Activated naive CD4-positive, alpha-beta T cell (primary cell): ENCODE results near the gene NPPC.
"Not testable (repeated sequence)": the region's sequence is repeated elsewhere in the genome, so short reads cannot be mapped to it uniquely, and the experiment has no call there.

Experiments
- DNase-seq, 4 experiments: peaks; one replicate each; lab custom pipeline; 2025; lab: John Stamatoyannopoulos, UW

NPPC gene

GRCh38 chr2:231926180-231926741, at the start of gene NPPC:
Gene NPPC (minus strand): TSS chr2:231926396. CDS start chr2:231926249, 147 bp downstream.
- peak in 3 of 4 experiments; percentile 24 to 33 (median 28) for DNase-seq

- DNase-seq, result no peak
Observed at GRCh38 chr2:231975001-231975400, 48.8 kb upstream of the NPPC start.

- no peak for DNase-seq
Observed at GRCh38 chr2:231970461-231970860, 44.3 kb upstream of the NPPC start.

- DNase-seq, result no peak
Observed at GRCh38 chr2:231968820-231969219, 42.6 kb upstream of the NPPC start.

GRCh38 chr2:231966886-231967285, 40.7 kb upstream of the NPPC start:
- DNase-seq, result no peak

- DNase-seq, result no peak
Observed at GRCh38 chr2:231965102-231965501, 38.9 kb upstream of the NPPC start.

GRCh38 chr2:231961349-231962166, 35.4 kb upstream of the NPPC start, which contains the start of gene DIS3L2:
Gene DIS3L2 (plus strand): TSS chr2:231961713. CDS start chr2:232014928, 53,215 bp downstream.
- peak; percentile 39 to 70 (median 48) for DNase-seq

- no peak for DNase-seq
Observed at GRCh38 chr2:231960810-231961348, 34.7 kb upstream of the NPPC start.

GRCh38 chr2:231957913-231958763, 31.9 kb upstream of the NPPC start:
- DNase-seq, result no peak

- no peak for DNase-seq
Observed at GRCh38 chr2:231955758-231956472, 29.7 kb upstream of the NPPC start.

GRCh38 chr2:231951452-231952035, 25.3 kb upstream of the NPPC start:
- DNase-seq, result no peak

GRCh38 chr2:231947694-231948093, 21.5 kb upstream of the NPPC start:
- DNase-seq, result no peak

- not testable (repeated sequence) for DNase-seq
Observed at GRCh38 chr2:231947112-231947511, 20.9 kb upstream of the NPPC start.

GRCh38 chr2:231946241-231946814, 20.1 kb upstream of the NPPC start:
- DNase-seq, result no peak

GRCh38 chr2:231942180-231942579, 16.0 kb upstream of the NPPC start:
- no peak for DNase-seq

- DNase-seq, result no peak
Observed at GRCh38 chr2:231941673-231942072, 15.5 kb upstream of the NPPC start.

GRCh38 chr2:231940795-231941194, 14.6 kb upstream of the NPPC start:
- DNase-seq, result no peak

GRCh38 chr2:231939022-231939421, 12.8 kb upstream of the NPPC start:
- no peak for DNase-seq

- DNase-seq, result no peak
Observed at GRCh38 chr2:231937057-231937456, 10.9 kb upstream of the NPPC start.

- DNase-seq, result no peak
Observed at GRCh38 chr2:231936491-231936890, 10.3 kb upstream of the NPPC start.

- DNase-seq, result no peak
Observed at GRCh38 chr2:231935815-231936214, 9.6 kb upstream of the NPPC start.
